MM.1S (cell line): ENCODE data around the gene ZNF45.
"Not testable (repeated sequence)": the region's sequence is repeated elsewhere in the genome, so short reads cannot be mapped to it uniquely, and the experiment has no call there.

Experiments
- DNase-seq: peaks from one replicate; pipeline ENCODE4 v3.0.0-alpha.2; 2015
- H2AFZ ChIP-seq: fragments of 300-600 bp; sonication (generic); 2 replicates; pipeline ENCODE4 v1.6.0; 2016; ENCODE audit warnings: antibody characterized with exemption, low read length
- H3F3A ChIP-seq: fragments of 300-600 bp; sonication (generic); 2 replicates; pipeline ENCODE4 v1.6.1; 2016; ENCODE audit warnings: mild to moderate bottlenecking, antibody characterized with exemption, low read length, moderate library complexity, mixed read lengths; ENCODE audit not compliant: insufficient read depth
- H3K27ac ChIP-seq: fragments of 300-600 bp; sonication (generic); 2 replicates; pipeline ENCODE4 v1.5.1; 2016; ENCODE audit warnings: mild to moderate bottlenecking, low read length
- H3K27me3 ChIP-seq: fragments of 300-600 bp; sonication (generic); replicated peaks from 2 replicates; pipeline ENCODE4 v1.6.0; 2016; ENCODE audit warnings: low read length; ENCODE audit not compliant: insufficient read depth
- H3K36me3 ChIP-seq: fragments of 300-600 bp; sonication (generic); replicated peaks from 2 replicates; pipeline ENCODE4 v1.6.1; 2016; ENCODE audit warnings: mild to moderate bottlenecking, low read length, mixed read lengths; ENCODE audit not compliant: insufficient read depth
- H3K4me1 ChIP-seq: fragments of 300-600 bp; sonication (generic); 2 replicates; pipeline ENCODE4 v1.6.1; 2016; ENCODE audit warnings: low read length, mixed read lengths
- H3K4me2 ChIP-seq: fragments of 300-600 bp; sonication (generic); 2 replicates; pipeline ENCODE4 v1.6.0; 2016; ENCODE audit warnings: low read depth, low read length
- H3K4me3 ChIP-seq: fragments of 300-600 bp; sonication (generic); 2 replicates; pipeline ENCODE4 v1.5.1; 2016; ENCODE audit warnings: low read length, mixed read lengths
- H3K79me2 ChIP-seq: fragments of 300-600 bp; sonication (generic); 2 replicates; pipeline ENCODE4 v1.6.1; 2016; ENCODE audit warnings: mixed run types, low read length, mixed read lengths
- H3K9ac ChIP-seq: fragments of 300-600 bp; sonication (generic); 2 replicates; pipeline ENCODE4 v1.6.1; 2016; ENCODE audit warnings: low read length, mixed read lengths
- H3K9me2 ChIP-seq: fragments of 300-600 bp; sonication (generic); replicated peaks from 2 replicates; pipeline ENCODE4 v1.6.1; 2016; ENCODE audit warnings: mild to moderate bottlenecking, low read length, mixed read lengths; ENCODE audit not compliant: insufficient read depth
- H3K9me3 ChIP-seq: fragments of 300-600 bp; sonication (generic); replicated peaks from 2 replicates; pipeline ENCODE4 v1.6.1; 2016; ENCODE audit warnings: mild to moderate bottlenecking, low read length, mixed read lengths; ENCODE audit not compliant: insufficient read depth
- H4K20me1 ChIP-seq: fragments of 300-600 bp; sonication (generic); 2 replicates; pipeline ENCODE4 v1.6.1; 2016; ENCODE audit warnings: mild to moderate bottlenecking, low read length, moderate library complexity, mixed read lengths; ENCODE audit not compliant: insufficient read depth
- CTCF ChIP-seq: fragments of 300-600 bp; sonication (generic); IDR thresholded peaks from 2 replicates; pipeline ENCODE4 v1.5.1; 2016; ENCODE audit warnings: antibody characterized with exemption, low read length, mixed read lengths
- EZH2 ChIP-seq: fragments of 300-600 bp; sonication (generic); optimal IDR thresholded peaks from 2 replicates; pipeline ENCODE3; 2017; ENCODE audit warnings: low read depth, mild to moderate bottlenecking, antibody characterized with exemption, low read length, mixed read lengths
- EZH2phosphoT487 ChIP-seq: fragments of 300-600 bp; sonication (generic); IDR thresholded peaks from 2 replicates; pipeline ENCODE4 v1.6.1; 2018; ENCODE audit warnings: antibody characterized with exemption, low read length

The ZNF45 gene

GRCh38 chr19:43950834-43951645 is 16.0 kb upstream of the ZNF45 start, which contains the start of gene ZNF221:
Gene ZNF221, plus strand, starts transcription at chr19:43951228. Its CDS starts 11,499 bp downstream, at chr19:43962727.
- no peaks in the 10 kb centered on the region for H3K36me3 ChIP-seq
- no peaks in the 10 kb centered on the region for H3K79me2 ChIP-seq
- no peaks in the 10 kb centered on the region for H3K4me1 ChIP-seq
- H3K27me3 ChIP-seq, result 0 out of 2 replicates have a peak, but pooled peaks cover 10% of the 10 kb centered on the region
- H4K20me1 ChIP-seq, result no peaks in the 10 kb centered on the region
- H3F3A ChIP-seq, result no peaks in the 10 kb centered on the region
- no peak for TF ChIP-seq EZH2phosphoT487
- no peak for TF ChIP-seq EZH2
- TF ChIP-seq CTCF, result peak; percentile 45
- peak; percentile 90 for DNase-seq
- no peaks in the 10 kb centered on the region for H3K9me3 ChIP-seq
- H3K4me3 ChIP-seq, result peak within 1 kb of the TSS; percentile 71
- peak within 1 kb of the TSS; percentile 49 for H3K4me2 ChIP-seq
- H3K9me2 ChIP-seq, result no peaks in the 10 kb centered on the region
- peak within 1 kb of the TSS; percentile 3; the same call in 1 of the 2 replicates for H3K9ac ChIP-seq
- peak within 1 kb of the TSS; percentile 99 for H2AFZ ChIP-seq
- H3K27ac ChIP-seq, result no peak within 1 kb of the TSS

- not testable (repeated sequence) for H2AFZ ChIP-seq, DNase-seq, H3F3A ChIP-seq, H3K27ac ChIP-seq, H3K79me2 ChIP-seq, H3K9me3 ChIP-seq, H3K4me1 ChIP-seq, H3K9ac ChIP-seq, H3K4me2 ChIP-seq, H3K9me2 ChIP-seq, H3K36me3 ChIP-seq, H3K4me3 ChIP-seq, H4K20me1 ChIP-seq
- 0 out of 2 replicates have a peak, but pooled peaks cover 10% of the 10 kb centered on the region for H3K27me3 ChIP-seq
These were observed 14.7 kb upstream of the ZNF45 start for GRCh38 chr19:43949803-43950202.

DNA sequence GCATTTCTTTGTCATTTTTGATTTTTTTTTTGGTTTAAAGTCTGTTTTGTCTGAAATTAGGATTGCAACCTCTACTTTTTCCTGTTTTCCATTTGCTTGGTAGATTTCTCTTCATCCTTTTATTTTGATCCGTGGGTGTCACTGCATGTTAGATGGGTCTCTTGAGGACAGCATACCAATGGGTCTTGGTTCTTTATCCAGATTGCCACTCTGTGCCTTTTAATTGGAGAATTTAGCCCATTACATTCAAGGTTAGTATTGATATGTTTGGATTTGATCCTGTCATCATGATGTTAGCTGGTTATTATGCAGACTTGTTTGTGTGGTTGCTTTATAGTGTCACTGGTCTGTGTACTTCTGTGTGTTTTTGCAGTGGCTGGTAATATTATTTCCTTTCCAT is 12.3 kb upstream of the ZNF45 start:
- H3K27me3 ChIP-seq, result peaks cover 10% of the 10 kb centered on the region
- H3K4me1 ChIP-seq, H3K4me2 ChIP-seq, H3K9me2 ChIP-seq, H3K27ac ChIP-seq, H3K4me3 ChIP-seq, H3F3A ChIP-seq, DNase-seq, H2AFZ ChIP-seq, H3K9me3 ChIP-seq, H4K20me1 ChIP-seq, H3K79me2 ChIP-seq, H3K36me3 ChIP-seq, H3K9ac ChIP-seq: not testable (repeated sequence)

DNA sequence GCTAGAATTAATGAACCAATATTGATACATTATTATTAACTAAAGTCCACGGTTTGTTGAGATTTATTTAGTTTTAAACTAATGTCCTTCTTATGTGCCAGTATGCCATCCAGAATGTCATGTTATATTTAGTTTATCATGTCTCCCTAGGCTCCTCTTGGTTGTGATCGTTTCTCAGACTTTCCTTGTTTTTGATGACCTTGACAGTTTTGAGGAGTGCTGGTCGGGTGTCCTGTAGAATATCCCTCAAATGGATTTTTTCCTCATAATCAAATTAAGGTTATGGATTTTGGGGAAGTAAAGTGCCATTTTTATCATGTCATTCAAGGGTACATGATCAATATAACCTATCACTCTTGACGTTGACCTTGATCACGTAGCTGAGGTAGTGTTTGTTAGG is 6.1 kb upstream of the ZNF45 start:
- H4K20me1 ChIP-seq, result no peaks in the 10 kb centered on the region
- H3K9ac ChIP-seq, result no peak overlapping the region
- no peaks in the 10 kb centered on the region for H3K4me1 ChIP-seq
- no peak overlapping the region for H3K4me3 ChIP-seq
- no peaks in the 10 kb centered on the region for H3K79me2 ChIP-seq
- no peaks in the 10 kb centered on the region for H3K9me3 ChIP-seq
- H3K27ac ChIP-seq, result no peak overlapping the region
- DNase-seq, result no peak
- H3F3A ChIP-seq, result no peaks in the 10 kb centered on the region
- TF ChIP-seq CTCF (no peak), EZH2 (no peak)
- no peak overlapping the region for H3K4me2 ChIP-seq
- H3K36me3 ChIP-seq, result no peaks in the 10 kb centered on the region
- no peaks in the 10 kb centered on the region; the same call in none of the 2 replicates for H3K27me3 ChIP-seq
- H3K9me2 ChIP-seq, result no peaks in the 10 kb centered on the region
- no peak overlapping the region for H2AFZ ChIP-seq
